MCF 10A (cell line): ENCODE results near the gene FLAD1. TPM values are rescaled to one million over a fixed set of nuclear protein-coding genes. Genes with fewer than 3 reads are reported as not detected.

Experiments used
- BruUV-seq: library from RNA; stranded (reverse); fragments of 400-500 nt; replicated peaks from 2 replicates; lab custom pipeline; 2021; lab: Mats Ljungman, UMichigan
- CTCF ChIA-PET: fragments of 300-600 bp; sonication (Branson Sonifier 250); formaldehyde crosslinking; extraction: SDS; loops from one replicate; lab custom pipeline; 2021; ENCODE audit warnings: antibody characterized with exemption, inconsistent platforms; lab: Yijun Ruan, JAX
- POLR2A ChIA-PET: fragments of 300-600, 350-650 bp; sonication (Branson Sonifier 250); formaldehyde crosslinking; extraction: SDS; loops from one replicate; lab custom pipeline; 2020; ENCODE audit warnings: antibody characterized with exemption, inconsistent platforms; lab: Yijun Ruan, JAX
- DNase-seq: peaks from one replicate; pipeline ENCODE4 v3.0.0-alpha.2; 2018; ENCODE audit not compliant: unreplicated experiment
- H3K27ac Mint-ChIP-seq: one replicate; pipeline ENCODE4 v1.8.0; 2022; ENCODE audit warnings: mild to moderate bottlenecking, low read depth, mixed read lengths; ENCODE audit not compliant: unreplicated experiment
- H3K27me3 Mint-ChIP-seq: one replicate; pipeline ENCODE4 v1.8.0; 2022; ENCODE audit warnings: mixed read lengths; ENCODE audit not compliant: insufficient read depth, unreplicated experiment
- H3K36me3 Mint-ChIP-seq: one replicate; pipeline ENCODE4 v1.8.0; 2022; ENCODE audit warnings: mild to moderate bottlenecking, moderate library complexity, mixed read lengths; ENCODE audit not compliant: insufficient read depth, unreplicated experiment
- H3K4me1 Mint-ChIP-seq: one replicate; pipeline ENCODE4 v1.8.0; 2022; ENCODE audit warnings: mixed read lengths; ENCODE audit not compliant: insufficient read depth, unreplicated experiment
- H3K4me3 Mint-ChIP-seq: one replicate; pipeline ENCODE4 v1.8.0; 2022; ENCODE audit warnings: mild to moderate bottlenecking, moderate library complexity, mixed read lengths; ENCODE audit not compliant: unreplicated experiment
- H3K9me3 Mint-ChIP-seq: one replicate; pipeline ENCODE4 v1.8.0; 2022; ENCODE audit warnings: mixed read lengths; ENCODE audit not compliant: unreplicated experiment
- CTCF ChIP-seq: fragments of 200-600 bp; IDR thresholded peaks from one replicate; pipeline ENCODE4 v1.8.0; 2022; ENCODE audit warnings: antibody characterized with exemption, mild to moderate bottlenecking; ENCODE audit not compliant: unreplicated experiment
- intact Hi-C: fragments of 100-400 bp; cut with micrococcal nuclease; formaldehyde crosslinking; loops from 2 replicates; pipeline ENCODE4 v1.14.1; 2022
- microRNA-seq: library from miRNA; unstranded; fragments of <30 nt; microRNA quantifications from one replicate; pipeline ENCODE4 v1.2.0, GENCODE V29; 2022
- total RNA-seq: library from RNA; stranded (reverse); gene quantifications from 2 replicates; pipeline ENCODE4 v1.2.3, GENCODE V29; 2022

FLAD1 gene
- total RNA-seq, 1 experiment from 2014 or later = 91.1 TPM

DNA sequence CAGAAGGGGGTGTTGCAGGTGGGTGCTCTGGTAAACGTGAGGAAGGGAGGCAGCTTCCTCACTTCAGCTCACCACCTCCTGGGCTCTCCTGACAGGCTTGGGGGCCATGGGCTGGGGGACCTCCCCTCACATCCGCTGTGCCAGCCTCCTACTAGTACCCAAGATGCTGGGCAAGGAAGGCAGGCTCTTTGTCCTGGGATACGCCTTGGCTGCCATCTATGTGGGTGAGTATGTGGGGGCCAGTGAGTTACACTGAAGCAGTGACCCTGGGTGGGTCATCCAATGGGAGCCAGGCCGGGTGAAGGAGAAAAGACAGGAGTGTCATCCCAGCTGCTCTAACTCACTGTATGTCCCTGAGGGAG, 56.1 kb downstream of the FLAD1 start:
- ChIA-PET POLR2A (interaction anchor here (0.7 to 9.7 kb wide), 34 partner anchors 8 to 154 kb away, joined by 3 to 275 read pairs (median 8); partner anchors contain the start of genes ADAM15, CKS1B, EFNA3 and EFNA4), CTCF (interaction anchor here (0.6 to 23.3 kb wide), 18 partner anchors 8 to 716 kb away, joined by 3 to 390 read pairs (median 5); partner anchors contain the start of genes ADAM15, EFNA4, FLAD1 and SHC1)
- Mint-ChIP-seq H3K4me1 (peaks cover 42% of the 10 kb centered on the region), H3K27ac (peak overlapping the region; percentile 79), H3K36me3 (no peaks in the 10 kb centered on the region), H3K9me3 (no peaks in the 10 kb centered on the region), H3K27me3 (no peaks in the 10 kb centered on the region), H3K4me3 (peak overlapping the region; percentile 15)
- BruUV-seq = no TSS peak
- DNase-seq = no peak
- intact Hi-C loops = loop anchor here (2.0 kb wide), 1 partner anchor 22 kb away; no protein-coding TSS in a partner anchor
- TF ChIP-seq CTCF = no peak

DNA sequence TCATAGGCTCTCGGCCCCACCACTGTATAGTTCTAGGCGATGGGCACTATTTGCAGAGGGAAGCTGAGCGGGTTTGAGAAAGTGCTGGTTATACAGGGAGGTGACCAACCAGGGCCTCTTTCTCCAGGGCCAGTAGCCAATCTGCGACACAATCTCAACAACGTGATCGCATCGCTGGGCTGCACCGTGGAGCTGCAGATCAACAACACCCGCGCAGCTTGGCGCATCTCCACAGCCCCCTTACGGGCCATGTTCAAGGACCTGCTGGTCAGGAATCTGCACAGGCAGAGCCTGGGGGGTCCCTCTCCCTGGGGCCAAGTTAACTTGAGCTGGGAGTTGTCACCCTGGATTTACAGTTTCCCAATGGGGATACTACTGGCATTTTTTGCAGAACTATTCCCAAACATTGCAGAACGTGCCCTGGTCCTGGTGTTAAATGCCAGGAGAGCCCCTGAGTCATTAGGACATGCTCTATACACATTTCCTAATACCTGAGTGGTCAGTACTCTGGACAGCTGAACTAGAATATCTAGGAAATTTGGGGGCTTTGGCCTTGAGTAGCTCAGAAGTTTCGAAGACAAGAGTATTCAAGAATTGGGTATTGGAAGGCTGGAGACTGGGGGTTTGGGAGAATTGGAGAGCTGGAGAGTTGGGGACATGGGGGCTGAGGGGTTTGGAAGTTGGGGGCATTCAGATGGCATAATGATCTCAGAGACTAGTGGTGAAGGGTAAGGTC, 57.4 kb downstream of the FLAD1 start:
- no peak for DNase-seq
- TF ChIP-seq CTCF = no peak
- no peaks in the 10 kb centered on the region for H3K9me3 Mint-ChIP-seq
- no peaks in the 10 kb centered on the region for H3K36me3 Mint-ChIP-seq
- POLR2A ChIA-PET = interaction anchor here (0.6 to 5.4 kb wide), 14 partner anchors 10 to 85 kb away, joined by 3 to 24 read pairs (median 4); partner anchors contain the start of genes ADAM15, CKS1B, EFNA4 and FLAD1
- intact Hi-C loops = no loop called here
- no peaks in the 10 kb centered on the region for H3K27me3 Mint-ChIP-seq
- BruUV-seq = no TSS peak
- peaks cover 50% of the 10 kb centered on the region for H3K4me1 Mint-ChIP-seq
- CTCF ChIA-PET = interaction anchor here (0.5 to 23.3 kb wide), 11 partner anchors 12 to 853 kb away, joined by 3 to 390 read pairs (median 7); partner anchors contain the start of genes ADAM15, EFNA4, FLAD1 and KRTCAP2
- no peak overlapping the region for H3K4me3 Mint-ChIP-seq
- H3K27ac Mint-ChIP-seq = no peak overlapping the region

Small RNA genes lying within 50 kb of the gene (microRNA-seq; reads per million reads assigned to microRNA genes)
- gene MIR4258 = not detected

Other genes starting within 250 kb of the FLAD1 start
- 0.07 TPM in 1 of 2 replicates, not detected in the other for gene KCNN3, start 113.1 kb upstream of the FLAD1 start, total RNA-seq
- gene PMVK, start 46.6 kb upstream of the FLAD1 start, total RNA-seq = 57.7 and 68.9 TPM in 2 replicates
- gene PBXIP1, start 27.2 kb upstream of the FLAD1 start, total RNA-seq = 11.3 TPM in 2 replicates
- 32.1 and 35.9 TPM in 2 replicates for gene PYGO2, start 21.6 kb upstream of the FLAD1 start, total RNA-seq
- gene SHC1, start 12.6 kb upstream of the FLAD1 start, total RNA-seq = 667 and 885 TPM in 2 replicates
- gene CKS1B, start 8.7 kb upstream of the FLAD1 start, total RNA-seq = 285 and 289 TPM in 2 replicates
- 0.83 TPM in 1 of 2 replicates, not detected in the other for gene LENEP, start 10.2 kb downstream of the FLAD1 start, total RNA-seq
- 169 and 175 TPM in 2 replicates for gene ZBTB7B, start 19.5 kb downstream of the FLAD1 start, total RNA-seq
- 0.91 and 1.8 TPM in 2 replicates for gene DCST2, start 50.4 kb downstream of the FLAD1 start, total RNA-seq
- gene DCST1, start 50.5 kb downstream of the FLAD1 start, total RNA-seq = 0.21 and 0.42 TPM in 2 replicates
- gene ADAM15, start 68.0 kb downstream of the FLAD1 start, total RNA-seq = 385 and 456 TPM in 2 replicates
- 7.4 and 9.5 TPM in 2 replicates for gene EFNA4, start 80.4 kb downstream of the FLAD1 start, total RNA-seq
- 1.6 and 1.7 TPM in 2 replicates for gene EFNA3, start 95.5 kb downstream of the FLAD1 start, total RNA-seq
- gene EFNA1, start 144.5 kb downstream of the FLAD1 start, total RNA-seq = 38.9 and 42.3 TPM in 2 replicates
- gene SLC50A1, start 152.5 kb downstream of the FLAD1 start, total RNA-seq = 91.2 and 97.8 TPM in 2 replicates
- gene DPM3, start 157.2 kb downstream of the FLAD1 start, total RNA-seq = 79.7 and 86.4 TPM in 2 replicates
- gene KRTCAP2, start 190.0 kb downstream of the FLAD1 start, total RNA-seq = 313 and 383 TPM in 2 replicates
- gene TRIM46, start 190.5 kb downstream of the FLAD1 start, total RNA-seq = 0.21 and 0.32 TPM in 2 replicates
- 33.0 and 34.4 TPM in 2 replicates for gene THBS3, start 224.6 kb downstream of the FLAD1 start, total RNA-seq
- 64.6 and 67.4 TPM in 2 replicates for gene MTX1, start 225.4 kb downstream of the FLAD1 start, total RNA-seq